ENCODE results near the gene NXPH1. TPM values are rescaled to one million over a fixed set of nuclear protein-coding genes. Genes with fewer than 3 reads are reported as not detected.

NXPH1 gene
- total and polyA plus RNA-seq, 2 donors (not counting 1 experiment from before 2014, with no cell fraction given) = not detected

DNA sequence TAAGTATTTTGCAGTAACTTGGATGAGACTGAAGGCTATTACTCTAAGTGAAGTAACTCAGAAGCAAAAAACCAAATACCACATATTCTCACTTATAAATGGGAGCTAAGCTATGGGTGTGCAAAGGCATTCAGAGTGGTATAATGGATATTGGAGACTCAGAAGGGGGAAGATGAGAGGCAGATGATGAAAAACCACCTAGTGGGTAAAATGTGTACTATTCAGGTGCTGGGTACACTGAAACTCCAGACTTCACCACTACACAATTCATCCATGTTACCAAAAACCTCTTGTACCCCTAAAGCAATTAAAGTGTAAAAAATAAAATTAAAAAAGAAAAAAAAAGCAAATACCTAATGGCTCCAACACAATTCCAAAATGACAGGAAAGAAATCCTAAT lies 351.7 kb downstream of the NXPH1 start:
- no peaks in the 10 kb centered on the region for H3K79me2 ChIP-seq (ENCODE audit: control insufficient read depth, insufficient read depth, low read length)
- no peak for DNase-seq
- H3K4me2 ChIP-seq (replicated peaks; ENCODE audit: low read depth, low read length, poor library complexity, severe bottlenecking) = no peak overlapping the region
- TF ChIP-seq, protein P1, sequence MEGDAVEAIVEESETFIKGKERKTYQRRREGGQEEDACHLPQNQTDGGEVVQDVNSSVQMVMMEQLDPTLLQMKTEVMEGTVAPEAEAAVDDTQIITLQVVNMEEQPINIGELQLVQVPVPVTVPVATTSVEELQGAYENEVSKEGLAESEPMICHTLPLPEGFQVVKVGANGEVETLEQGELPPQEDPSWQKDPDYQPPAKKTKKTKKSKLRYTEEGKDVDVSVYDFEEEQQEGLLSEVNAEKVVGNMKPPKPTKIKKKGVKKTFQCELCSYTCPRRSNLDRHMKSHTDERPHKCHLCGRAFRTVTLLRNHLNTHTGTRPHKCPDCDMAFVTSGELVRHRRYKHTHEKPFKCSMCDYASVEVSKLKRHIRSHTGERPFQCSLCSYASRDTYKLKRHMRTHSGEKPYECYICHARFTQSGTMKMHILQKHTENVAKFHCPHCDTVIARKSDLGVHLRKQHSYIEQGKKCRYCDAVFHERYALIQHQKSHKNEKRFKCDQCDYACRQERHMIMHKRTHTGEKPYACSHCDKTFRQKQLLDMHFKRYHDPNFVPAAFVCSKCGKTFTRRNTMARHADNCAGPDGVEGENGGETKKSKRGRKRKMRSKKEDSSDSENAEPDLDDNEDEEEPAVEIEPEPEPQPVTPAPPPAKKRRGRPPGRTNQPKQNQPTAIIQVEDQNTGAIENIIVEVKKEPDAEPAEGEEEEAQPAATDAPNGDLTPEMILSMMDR (IDR thresholded peaks at IDR 0.05) = no peak
- TF ChIP-seq EZH2 (IDR thresholded peaks at IDR 0.05; ENCODE audit: borderline replicate concordance, insufficient read depth, low read depth, low read length, poor library complexity, severe bottlenecking) = no peak
- Mint-ChIP-seq H3K9me3 (ENCODE audit: insufficient read depth) (no peaks in the 10 kb centered on the region), H3K27ac (no peak overlapping the region), H3K4me1 (no peaks in the 10 kb centered on the region), H3K4me3 (no peak overlapping the region), H3K27me3 (no peaks in the 10 kb centered on the region)
- H3K4me1 ChIP-seq (ENCODE audit: control insufficient read depth in 2 of 2, insufficient read depth in 2 of 2, low read length in 2 of 2) = no peaks in the 10 kb centered on the region
- H3K4me3 ChIP-seq (ENCODE audit: control extremely low read depth in 1 of 5, extremely low read depth in 1 of 5, insufficient read depth in 1 of 5, low read depth in 2 of 5, low read length in 4 of 5) = no peak overlapping the region
- ChIA-PET CTCF (no interaction called here), POLR2A (no interaction called here)
- no peaks in the 10 kb centered on the region for H3K36me3 ChIP-seq (replicated peaks in 1 of 2; ENCODE audit: control extremely low read depth in 1 of 2, control insufficient read depth in 1 of 2, extremely low read depth in 1 of 2, insufficient read depth in 2 of 2, low read length in 1 of 2)
- intact Hi-C loops (cut with micrococcal nuclease) = no loop called here
- ATAC-seq (ENCODE audit: low read depth) = no peak
- H3K9ac ChIP-seq (ENCODE audit: low read length) = no peak overlapping the region
- no peaks in the 10 kb centered on the region for H3K27me3 ChIP-seq (replicated peaks in 1 of 4; ENCODE audit: control extremely low read depth in 1 of 4, control insufficient read depth in 3 of 4, insufficient read depth in 4 of 4, low read length in 3 of 4)
- H3K27ac ChIP-seq (ENCODE audit: low read length in 2 of 2) = no peak overlapping the region
- H2AFZ ChIP-seq (ENCODE audit: insufficient read depth, low read depth, low read length, poor library complexity, severe bottlenecking) = no peak overlapping the region
- H4K20me1 ChIP-seq (ENCODE audit: control insufficient read depth, insufficient read depth, low read length, poor library complexity, severe bottlenecking) = no peaks in the 10 kb centered on the region
- H3K9me3 ChIP-seq (ENCODE audit: control extremely low read depth in 1 of 3, control insufficient read depth in 2 of 3, insufficient read depth in 1 of 3, low read length in 2 of 3) = no peaks in the 10 kb centered on the region

DNA sequence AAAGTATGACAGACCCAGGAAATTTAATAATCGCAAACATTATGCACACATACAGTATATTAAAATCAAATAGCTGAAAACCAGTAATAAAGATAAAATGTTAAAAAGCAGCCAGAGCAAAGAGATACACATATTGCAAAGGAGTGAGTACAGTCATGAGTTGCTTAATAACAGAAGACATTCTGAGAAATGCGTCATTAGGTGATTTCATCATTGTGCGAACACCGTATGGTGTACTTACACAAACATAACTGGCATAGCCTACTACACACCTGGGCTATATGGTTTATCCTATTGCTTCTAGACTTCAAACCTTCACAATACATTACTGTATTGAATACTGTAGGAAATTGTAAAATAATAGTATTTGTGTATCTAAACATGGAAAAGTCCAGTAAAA lies 367.6 kb downstream of the NXPH1 start:
- H3K4me2 ChIP-seq (replicated peaks; ENCODE audit: low read depth, low read length, poor library complexity, severe bottlenecking) = no peak overlapping the region
- Mint-ChIP-seq H3K27me3 (no peaks in the 10 kb centered on the region), H3K9me3 (ENCODE audit: insufficient read depth) (peaks cover 2% of the 10 kb centered on the region), H3K4me3 (no peak overlapping the region), H3K4me1 (no peaks in the 10 kb centered on the region), H3K27ac (no peak overlapping the region)
- ATAC-seq (ENCODE audit: low read depth) (no peak), DNase-seq (no peak)
- H3K27ac ChIP-seq (ENCODE audit: low read length in 2 of 2) = no peak overlapping the region
- no peak overlapping the region for H3K4me3 ChIP-seq (ENCODE audit: control extremely low read depth in 1 of 5, extremely low read depth in 1 of 5, insufficient read depth in 1 of 5, low read depth in 2 of 5, low read length in 4 of 5)
- no peaks in the 10 kb centered on the region for H3K9me3 ChIP-seq (ENCODE audit: control extremely low read depth in 1 of 3, control insufficient read depth in 2 of 3, insufficient read depth in 1 of 3, low read length in 2 of 3)
- no peak for TF ChIP-seq EZH2 (IDR thresholded peaks at IDR 0.05; ENCODE audit: borderline replicate concordance, insufficient read depth, low read depth, low read length, poor library complexity, severe bottlenecking)
- TF ChIP-seq, protein P1 (IDR thresholded peaks at IDR 0.05) = no peak
- no peaks in the 10 kb centered on the region for H3K27me3 ChIP-seq (replicated peaks in 1 of 4; ENCODE audit: control extremely low read depth in 1 of 4, control insufficient read depth in 3 of 4, insufficient read depth in 4 of 4, low read length in 3 of 4)
- H3K9ac ChIP-seq (ENCODE audit: low read length) = no peak overlapping the region
- intact Hi-C loops (cut with micrococcal nuclease) = no loop called here
- H3K36me3 ChIP-seq (replicated peaks in 1 of 2; ENCODE audit: control extremely low read depth in 1 of 2, control insufficient read depth in 1 of 2, extremely low read depth in 1 of 2, insufficient read depth in 2 of 2, low read length in 1 of 2) = no peaks in the 10 kb centered on the region
- H2AFZ ChIP-seq (ENCODE audit: insufficient read depth, low read depth, low read length, poor library complexity, severe bottlenecking) = no peak overlapping the region
- POLR2A ChIA-PET = no interaction called here
- CTCF ChIA-PET = no interaction called here
- no peaks in the 10 kb centered on the region for H3K4me1 ChIP-seq (ENCODE audit: control insufficient read depth in 2 of 2, insufficient read depth in 2 of 2, low read length in 2 of 2)
- WGBS (ENCODE audit: insufficient coverage) = no CpG with 5 or more reads among the region's 4 CpGs
- H4K20me1 ChIP-seq (ENCODE audit: control insufficient read depth, insufficient read depth, low read length, poor library complexity, severe bottlenecking) = no peaks in the 10 kb centered on the region
- no peaks in the 10 kb centered on the region for H3K79me2 ChIP-seq (ENCODE audit: control insufficient read depth, insufficient read depth, low read length)

Other genes starting within 250 kb of the NXPH1 start
- not detected in 2 replicates for gene ICA1, start 171.4 kb upstream of the NXPH1 start, total RNA-seq
- 0.03 and 0.30 TPM in 2 replicates for gene ICA1, start 171.4 kb upstream of the NXPH1 start, polyA plus RNA-seq

Measured in B cell (primary cell).